OCI-M2 (cell line): Measurements from ENCODE around the gene GALNT5.
A peak's percentile ranks its signal among the peaks of the same experiment; 100 is the strongest.
"Not testable (repeated sequence)": the region's sequence is repeated elsewhere in the genome, so short reads cannot be mapped to it uniquely, and the experiment has no call there.

Experiments used
- DNase-seq: peaks from one replicate; lab custom pipeline; 2025; ENCODE audit not compliant: unreplicated experiment; lab: John Stamatoyannopoulos, UW

GALNT5 gene

DNA sequence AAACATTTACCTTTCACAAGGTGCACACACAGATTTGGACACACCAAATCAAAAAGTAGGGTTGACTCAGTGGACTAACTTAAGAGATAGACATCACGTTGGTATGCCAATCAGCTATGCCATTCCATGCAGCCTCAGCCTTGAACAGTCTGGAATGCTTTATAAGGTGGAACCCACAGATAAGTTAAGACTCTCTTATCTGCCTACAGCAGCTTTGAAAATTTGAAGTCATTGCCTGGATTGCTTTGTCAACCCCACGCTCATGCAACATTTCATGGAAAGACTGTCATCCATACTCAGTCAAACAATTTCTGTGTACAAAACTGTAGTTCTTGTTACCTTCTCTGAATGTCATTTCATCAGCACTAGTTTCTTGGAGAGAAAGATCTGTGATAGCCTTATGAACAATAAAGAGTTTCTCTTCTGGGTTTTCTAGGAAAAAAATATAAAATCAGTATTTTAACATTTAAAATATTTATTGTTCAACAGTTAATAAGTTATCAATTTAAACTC lies 66.9 kb downstream of the GALNT5 start:
- peak; percentile 18 for DNase-seq

GRCh38 chr2:157325786-157326185 lies 68.3 kb downstream of the GALNT5 start, which contains the start of gene ERMN:
TSS of gene ERMN (minus strand) at chr2:157325824. CDS start at chr2:157325642, 182 bp downstream.
- DNase-seq = no peak

- DNase-seq = no peak
These were observed 69.2 kb downstream of the GALNT5 start for GRCh38 chr2:157326698-157327097.

DNA sequence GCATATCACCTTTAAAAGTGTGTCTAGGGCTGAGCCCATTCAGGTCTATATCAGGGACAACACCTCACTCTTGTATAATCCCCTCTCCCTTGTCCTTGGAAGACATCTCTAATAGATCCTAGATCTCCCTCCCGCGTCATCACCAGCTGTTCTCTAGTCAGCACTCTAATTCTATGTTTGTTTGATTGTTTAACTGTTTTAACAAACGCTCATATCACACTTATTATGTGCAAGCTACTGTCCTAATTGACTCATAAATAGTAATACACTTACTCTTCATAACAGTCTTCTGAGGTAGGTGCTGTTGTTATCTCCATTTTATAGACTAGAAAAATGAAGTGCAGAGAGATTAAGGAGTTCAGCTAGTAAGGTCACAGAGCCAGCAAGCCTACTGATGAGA lies 69.7 kb downstream of the GALNT5 start:
- no peak for DNase-seq

GRCh38 chr2:157327621-157328500 lies 70.4 kb downstream of the GALNT5 start:
- DNase-seq = peak; percentile 55

DNA sequence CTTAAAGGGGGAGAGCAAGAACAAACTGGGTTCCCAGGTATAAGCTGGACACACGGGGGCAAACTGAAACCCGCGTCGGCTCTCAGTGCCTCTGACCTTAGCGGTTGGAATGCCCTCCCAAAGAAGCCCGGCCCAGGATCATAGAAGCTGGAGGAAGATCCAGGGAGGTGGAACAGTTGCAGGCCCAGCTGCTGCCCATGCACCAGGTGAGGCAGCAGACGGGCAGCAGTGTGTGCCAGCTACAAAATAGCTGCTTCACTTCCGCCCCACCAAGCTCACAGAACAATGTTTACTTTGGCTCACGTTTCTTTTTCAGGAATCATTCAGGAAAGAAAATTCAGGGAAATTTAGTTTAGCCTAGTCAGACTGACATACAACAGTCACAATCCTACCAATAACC lies 72.0 kb downstream of the GALNT5 start:
- no peak for DNase-seq

DNA sequence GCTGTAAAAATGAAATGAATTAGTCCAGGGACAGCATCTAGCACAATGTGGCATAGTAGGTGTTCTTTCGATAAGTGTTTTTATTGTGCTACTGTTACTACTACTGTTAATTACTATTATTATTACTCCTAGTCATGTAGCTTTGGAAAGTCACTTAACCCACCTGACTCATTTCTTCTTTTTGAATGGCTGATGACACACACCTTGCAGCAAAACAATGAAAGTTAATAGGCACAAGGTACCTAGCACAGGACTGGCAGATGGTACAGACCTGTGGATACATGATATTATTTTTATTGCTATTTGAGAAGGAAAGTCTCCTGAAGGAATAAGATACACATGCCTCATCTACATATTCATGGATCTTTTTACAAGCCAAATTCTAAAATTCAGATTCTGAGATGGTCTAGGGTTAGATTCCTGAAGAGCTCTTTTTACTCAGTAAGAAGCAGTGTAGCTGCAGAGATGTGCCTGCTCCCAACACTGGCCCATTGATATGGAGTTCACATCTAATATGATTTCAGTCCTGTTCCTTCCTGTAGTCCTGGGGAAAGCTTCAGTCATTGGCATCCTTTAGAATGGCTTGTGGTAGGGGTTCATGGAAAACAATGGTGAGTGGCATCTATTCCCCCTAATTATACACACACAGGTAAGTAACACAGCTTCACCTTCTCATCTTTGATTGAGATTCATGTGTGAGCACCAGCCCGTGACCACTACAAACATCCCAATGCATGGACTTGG lies 76.0 kb downstream of the GALNT5 start:
- no peak for DNase-seq

DNA sequence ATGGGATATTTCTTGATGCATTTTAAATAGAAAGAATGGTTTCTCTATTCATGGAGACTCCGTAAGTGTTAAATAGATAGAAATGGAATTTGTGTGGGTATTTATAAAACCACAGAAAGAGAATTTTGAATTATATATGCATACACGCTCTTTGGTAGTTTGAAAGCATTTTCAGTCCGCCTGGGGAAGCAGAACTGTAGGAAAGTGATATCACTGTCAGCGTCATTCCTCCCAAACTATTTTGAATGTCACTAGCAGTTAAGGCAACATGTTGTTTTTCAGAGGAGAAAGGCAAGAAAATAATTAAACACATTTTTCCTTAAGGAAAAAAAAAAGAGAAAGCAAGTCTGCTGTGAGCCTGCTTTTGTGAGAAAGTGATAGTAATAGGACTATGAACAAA lies 76.8 kb downstream of the GALNT5 start:
- no peak for DNase-seq

- DNase-seq = no peak
These were observed 77.3 kb downstream of the GALNT5 start for GRCh38 chr2:157334797-157335196.

GRCh38 chr2:157336137-157337010 lies 78.9 kb downstream of the GALNT5 start:
- no peak for DNase-seq

GRCh38 chr2:157337978-157338377 lies 80.5 kb downstream of the GALNT5 start:
- DNase-seq = no peak

DNA sequence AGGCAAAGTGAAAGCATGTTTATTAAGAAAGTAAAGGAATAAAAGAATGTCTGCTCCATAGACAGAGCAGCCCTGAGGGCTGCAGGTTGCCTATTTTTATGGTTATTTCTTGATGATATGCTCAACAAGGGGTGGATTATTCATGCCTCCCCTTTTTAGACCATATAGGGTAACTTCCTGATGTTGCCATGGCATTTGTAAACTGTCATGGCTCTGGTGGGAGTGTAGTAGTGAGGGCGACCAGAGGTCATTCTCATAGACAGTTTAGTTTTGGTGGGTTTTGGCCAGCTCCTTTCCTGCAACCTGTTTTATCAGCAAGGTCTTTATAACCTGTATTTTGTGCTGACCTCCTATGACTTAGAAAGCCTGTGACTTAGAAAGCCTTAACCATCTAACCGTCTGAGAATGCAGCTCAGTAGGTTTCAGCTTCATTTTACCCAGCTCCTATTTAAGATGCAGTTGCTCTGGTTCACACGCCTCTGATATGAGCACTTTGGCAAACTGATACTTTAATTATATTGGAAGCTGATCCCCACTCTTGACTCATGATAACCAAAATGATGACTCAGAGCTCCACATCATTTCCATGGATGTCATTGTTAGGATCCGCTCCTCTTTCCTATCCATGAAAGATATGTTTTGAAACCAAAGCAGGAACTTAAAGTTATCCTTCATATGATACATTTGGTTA lies 82.6 kb downstream of the GALNT5 start:
- DNase-seq = no peak

DNA sequence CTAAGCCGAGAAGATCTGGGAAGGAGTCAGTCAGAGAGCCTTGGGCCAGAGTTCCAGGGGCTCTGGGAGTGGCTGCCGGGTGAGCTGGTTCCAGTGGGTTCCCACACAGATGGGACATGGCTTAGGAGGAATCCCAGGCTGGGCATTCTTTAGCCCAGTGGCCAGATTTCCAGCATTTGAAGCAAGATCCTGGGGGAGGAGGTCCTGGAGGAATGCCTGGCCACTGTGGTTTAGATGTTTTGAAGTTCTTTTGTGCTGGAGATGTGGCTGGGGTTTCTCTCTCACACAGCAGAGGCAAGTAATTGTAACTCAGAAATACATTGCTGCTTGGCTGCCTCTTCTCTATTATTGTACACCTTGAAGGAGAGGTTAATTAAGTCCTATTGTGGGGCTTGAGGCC lies 83.9 kb downstream of the GALNT5 start:
- not testable (repeated sequence) for DNase-seq

GRCh38 chr2:157345647-157346389 lies 88.3 kb downstream of the GALNT5 start:
- DNase-seq = no peak

DNA sequence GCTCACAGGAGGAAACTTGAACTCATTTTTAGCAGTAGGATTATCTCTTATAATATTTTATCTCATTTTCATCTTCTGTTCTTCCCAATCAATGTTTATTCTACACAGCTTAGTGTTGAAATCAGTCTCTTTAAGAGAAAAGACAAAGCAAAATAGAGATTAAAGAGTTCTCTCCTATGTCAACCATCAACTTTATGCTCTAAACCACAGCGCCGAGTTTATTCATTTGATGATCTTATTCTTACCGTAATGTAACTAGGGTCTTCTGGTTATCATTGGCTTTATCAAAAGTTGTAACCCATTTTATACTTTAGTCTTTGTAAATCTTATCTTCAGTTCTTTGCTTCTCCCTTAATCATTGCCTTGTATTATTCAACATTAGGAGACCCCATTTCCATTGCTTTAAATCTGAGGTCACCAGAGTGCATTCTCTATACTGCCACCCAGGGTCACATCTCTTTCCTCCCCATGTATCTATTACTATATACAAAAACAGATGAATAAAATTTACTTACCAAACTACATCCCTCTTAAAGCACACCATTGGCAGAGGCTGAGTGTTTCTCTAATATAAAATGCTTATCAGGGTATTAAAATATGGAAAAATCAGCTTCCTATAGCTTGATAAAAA lies 90.9 kb downstream of the GALNT5 start:
- DNase-seq = no peak

GRCh38 chr2:157349949-157350515 lies 92.5 kb downstream of the GALNT5 start:
- no peak for DNase-seq

DNA sequence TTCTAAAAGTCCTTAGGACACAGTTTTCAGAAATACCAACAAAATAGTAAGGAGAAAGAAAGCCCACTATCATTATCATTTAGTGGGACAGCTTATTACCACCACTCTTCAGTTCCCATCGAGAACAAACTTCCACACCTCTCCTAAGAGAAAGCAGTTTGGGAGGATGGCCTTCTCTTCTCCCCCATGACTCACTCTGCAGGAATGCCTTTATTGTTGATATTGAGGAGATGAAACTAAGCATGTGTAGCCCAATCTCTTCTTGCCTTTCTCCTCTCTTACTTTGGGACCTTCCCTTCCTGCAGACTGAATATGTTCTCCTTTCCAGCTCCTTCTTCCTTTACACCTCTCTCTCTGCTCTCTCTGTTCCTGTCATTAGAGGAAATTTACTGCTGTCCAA lies 98.1 kb downstream of the GALNT5 start:
- no peak for DNase-seq

- DNase-seq = no peak
These were observed 102.1 kb downstream of the GALNT5 start for GRCh38 chr2:157359628-157360027.

- DNase-seq = no peak
These were observed 104.0 kb downstream of the GALNT5 start for GRCh38 chr2:157361526-157361925.
